Epithelial cell of prostate (primary cell): Measurements from ENCODE around the gene KDM4B.
"Not testable (repeated sequence)": the region's sequence is repeated elsewhere in the genome, so short reads cannot be mapped to it uniquely, and the experiment has no call there.

Experiments used
- DNase-seq: peaks from one replicate; pipeline ENCODE4 v3.0.0-alpha.2; 2011; ENCODE audit warnings: low read depth, low spot score
- H3K27ac ChIP-seq: fragments of 450-650 bp; 2 replicates; pipeline ENCODE4 v1.5.1; 2017; ENCODE audit warnings: mild to moderate bottlenecking

Gene KDM4B

GRCh38 chr19:5006821-5007220, 37.9 kb downstream of the KDM4B start:
- no peak for DNase-seq
- H3K27ac ChIP-seq, result no peak overlapping the region

- DNase-seq, result no peak
- H3K27ac ChIP-seq, result no peak overlapping the region
Measured at GRCh38 chr19:5011476-5012238, 42.7 kb downstream of the KDM4B start.

- H3K27ac ChIP-seq, result no peak overlapping the region
- DNase-seq, result no peak
Measured at GRCh38 chr19:5012688-5013457, 44.0 kb downstream of the KDM4B start.

- no peak for DNase-seq
Measured at GRCh38 chr19:5013761-5014160, 44.8 kb downstream of the KDM4B start.

GRCh38 chr19:5014941-5015340, 46.0 kb downstream of the KDM4B start:
- DNase-seq, result no peak
- no peak overlapping the region for H3K27ac ChIP-seq

More at GRCh38 chr19:5013761-5014160, 44.8 kb downstream of the KDM4B start:
- H3K27ac ChIP-seq, result no peak overlapping the region

GRCh38 chr19:5016268-5016667, 47.4 kb downstream of the KDM4B start:
- H3K27ac ChIP-seq, result no peak overlapping the region
- no peak for DNase-seq

- H3K27ac ChIP-seq, result peak overlapping the region; percentile 29
- no peak for DNase-seq
Measured at GRCh38 chr19:5016781-5017180, 47.9 kb downstream of the KDM4B start.

- DNase-seq, result peak; percentile 41
- peak overlapping the region; percentile 29 for H3K27ac ChIP-seq
Measured at GRCh38 chr19:5017235-5017634, 48.3 kb downstream of the KDM4B start.

GRCh38 chr19:5018224-5019015, 49.5 kb downstream of the KDM4B start:
- DNase-seq, result no peak

GRCh38 chr19:5020368-5020767, 51.5 kb downstream of the KDM4B start:
- no peak for DNase-seq
- no peak overlapping the region for H3K27ac ChIP-seq

More at GRCh38 chr19:5018224-5019015, 49.5 kb downstream of the KDM4B start:
- no peak overlapping the region for H3K27ac ChIP-seq

- DNase-seq, result no peak
- H3K27ac ChIP-seq, result no peak overlapping the region
Measured at GRCh38 chr19:5021046-5021445, 52.1 kb downstream of the KDM4B start.

- no peak for DNase-seq
- no peak overlapping the region for H3K27ac ChIP-seq
Measured at GRCh38 chr19:5022066-5022860, 53.4 kb downstream of the KDM4B start.

- H3K27ac ChIP-seq, result no peak overlapping the region
- DNase-seq, result no peak
Measured at GRCh38 chr19:5023128-5023571, 54.2 kb downstream of the KDM4B start.

GRCh38 chr19:5024282-5024681, 55.4 kb downstream of the KDM4B start:
- H3K27ac ChIP-seq, result no peak overlapping the region
- no peak for DNase-seq

- no peak overlapping the region for H3K27ac ChIP-seq
- no peak for DNase-seq
Measured at GRCh38 chr19:5025027-5025426, 56.1 kb downstream of the KDM4B start.

GRCh38 chr19:5026706-5027273, 57.9 kb downstream of the KDM4B start:
- DNase-seq, result no peak
- H3K27ac ChIP-seq, result no peak overlapping the region

- no peak for DNase-seq
- H3K27ac ChIP-seq, result no peak overlapping the region
Measured at GRCh38 chr19:5028229-5028886, 59.4 kb downstream of the KDM4B start.

- DNase-seq, H3K27ac ChIP-seq: not testable (repeated sequence)
Measured at GRCh38 chr19:5029596-5029995, 60.7 kb downstream of the KDM4B start.
